ENCODE data around the gene EEIG1. TPM values are rescaled to one million over a fixed set of nuclear protein-coding genes. Genes with fewer than 3 reads are reported as not detected.

Gene EEIG1
- total RNA-seq, 1 donor, result 32.4 TPM

DNA sequence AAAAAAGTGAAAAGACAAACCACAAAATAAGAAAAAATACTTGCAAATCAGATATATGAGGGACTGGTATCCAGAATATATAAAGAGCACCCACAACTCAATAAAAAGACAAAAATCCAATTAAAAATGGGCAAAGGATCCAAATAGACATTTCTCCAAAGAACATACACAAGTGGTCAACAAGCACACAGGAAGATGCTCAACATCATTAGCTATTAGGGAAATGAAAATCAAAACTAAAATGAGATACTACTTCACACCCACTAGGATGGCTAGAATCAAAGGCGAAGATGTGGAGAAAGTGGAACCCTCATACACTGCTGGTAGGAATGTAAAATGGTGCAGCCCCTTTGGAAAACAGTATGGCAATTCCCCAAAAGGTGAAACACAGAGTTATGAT is 22.1 kb downstream of the EEIG1 start:
- H3K4me3 ChIP-seq (ENCODE audit: low read depth, low read length), result no peak overlapping the region
- no peak for DNase-seq (ENCODE audit: low read depth)
- TF ChIP-seq CTCF (IDR thresholded peaks at IDR 0.05; ENCODE audit: insufficient read depth, low read length), result no peak

GRCh38 chr9:127955294-127956015 is 25.3 kb downstream of the EEIG1 start:
- peak; percentile 24 for TF ChIP-seq CTCF (IDR thresholded peaks at IDR 0.05; ENCODE audit: insufficient read depth, low read length)
- H3K4me3 ChIP-seq (ENCODE audit: low read depth, low read length), result no peak overlapping the region
- DNase-seq (ENCODE audit: low read depth), result no peak

- no peak for TF ChIP-seq CTCF (IDR thresholded peaks at IDR 0.05; ENCODE audit: insufficient read depth, low read length)
- no peak for DNase-seq (ENCODE audit: low read depth)
Observed at GRCh38 chr9:127954831-127955293, 25.9 kb downstream of the EEIG1 start.

GRCh38 chr9:127953768-127954505 is 26.9 kb downstream of the EEIG1 start:
- H3K4me3 ChIP-seq (ENCODE audit: low read depth, low read length), result no peak overlapping the region
- no peak for DNase-seq (ENCODE audit: low read depth)
- TF ChIP-seq CTCF (IDR thresholded peaks at IDR 0.05; ENCODE audit: insufficient read depth, low read length), result no peak

More at GRCh38 chr9:127954831-127955293, 25.9 kb downstream of the EEIG1 start:
- no peak overlapping the region for H3K4me3 ChIP-seq (ENCODE audit: low read depth, low read length)

DNA sequence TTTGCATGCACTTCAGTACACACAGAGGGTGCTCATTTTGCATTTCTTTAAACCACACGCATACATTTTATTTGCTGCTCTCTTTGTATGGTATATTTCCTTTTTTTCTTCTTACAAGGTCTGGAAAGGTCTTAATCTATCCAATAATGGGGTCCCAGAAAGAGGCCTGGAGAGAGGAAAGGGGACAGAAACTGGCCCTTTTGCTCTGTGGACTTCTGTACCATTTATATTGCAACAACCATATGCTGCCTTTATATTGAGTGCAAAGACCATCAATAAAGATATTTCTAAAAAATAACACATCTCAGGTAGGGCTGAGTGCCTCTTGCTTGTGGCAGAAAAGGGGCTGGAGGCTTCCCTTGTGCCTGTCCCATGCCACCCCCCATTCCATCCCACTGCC is 27.6 kb downstream of the EEIG1 start:
- no peak for DNase-seq (ENCODE audit: low read depth)
- no peak for TF ChIP-seq CTCF (IDR thresholded peaks at IDR 0.05; ENCODE audit: insufficient read depth, low read length)
- H3K4me3 ChIP-seq (ENCODE audit: low read depth, low read length), result no peak overlapping the region

DNA sequence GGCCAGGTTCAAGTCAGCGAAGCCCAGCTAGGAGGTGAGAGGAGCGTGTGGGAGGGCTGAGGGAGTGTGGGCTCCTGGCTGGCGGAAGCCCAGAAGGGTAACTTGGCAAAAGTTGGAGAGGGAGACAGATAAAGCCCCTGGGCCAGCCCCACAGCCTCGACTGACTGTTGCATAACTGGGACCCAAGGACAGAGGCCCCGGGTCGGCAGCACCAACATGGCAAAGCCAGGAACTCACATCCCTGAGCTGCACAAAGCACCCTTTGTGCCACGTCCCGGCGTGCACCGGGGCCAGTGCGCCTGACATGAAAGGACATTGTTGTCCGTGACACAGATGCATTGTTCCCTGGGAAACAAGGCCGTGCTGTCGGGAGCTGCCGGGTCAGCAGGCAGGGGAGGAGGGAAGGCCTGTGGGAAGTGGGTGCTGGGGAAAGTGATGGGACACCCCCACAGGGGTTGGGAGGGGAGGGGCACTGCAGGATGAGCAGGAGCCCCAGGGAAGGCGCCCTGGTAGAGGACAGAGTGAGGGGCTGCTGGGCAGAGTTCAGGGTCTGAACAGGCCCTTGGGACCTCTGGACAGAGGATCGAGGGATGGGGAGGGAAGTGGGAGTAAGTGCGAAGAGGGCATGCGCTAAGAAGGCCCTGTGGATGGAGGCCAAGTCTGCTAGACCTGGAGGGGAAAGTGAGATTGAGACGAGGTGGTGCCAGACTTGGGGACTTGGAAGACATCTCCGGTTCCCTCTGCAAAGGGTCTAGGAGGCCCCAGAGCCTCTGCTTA is 30.1 kb downstream of the EEIG1 start:
- no peak for DNase-seq (ENCODE audit: low read depth)
- no peak for TF ChIP-seq CTCF (IDR thresholded peaks at IDR 0.05; ENCODE audit: insufficient read depth, low read length)
- no peak overlapping the region for H3K4me3 ChIP-seq (ENCODE audit: low read depth, low read length)

Data from fibroblast of the aortic adventitia (primary cell).